WTC11 (cell line): ENCODE results near the gene NSD1. TPM values are rescaled to one million over a fixed set of nuclear protein-coding genes. Genes with fewer than 3 reads are reported as not detected.

Source experiments
- ATAC-seq: fragments of 200-7000 bp; cut with Tn5 transposase; 2 replicates; pipeline ENCODE4 v1.10.0; 2021; ENCODE audit warnings: mild to moderate bottlenecking, moderate library complexity
- CTCF ChIA-PET: fragments of 300-600 bp; sonication (Branson Sonifier 250); formaldehyde crosslinking; loops from one replicate; lab custom pipeline; 2021; ENCODE audit warnings: antibody characterized with exemption; lab: Charles Lee
- POLR2A ChIA-PET: fragments of 350-600 bp; sonication (Branson Sonifier 250); formaldehyde crosslinking; loops from one replicate; lab custom pipeline; 2021; ENCODE audit warnings: antibody characterized with exemption; lab: Charles Lee
- DNase-seq: peaks from one replicate; pipeline ENCODE4 v3.0.0; 2021; ENCODE audit warnings: low spot score
- H3K27ac Mint-ChIP-seq: 2 replicates; pipeline ENCODE4 v1.8.0; 2021; ENCODE audit warnings: mixed read lengths
- H3K27me3 Mint-ChIP-seq: 2 replicates; pipeline ENCODE4 v1.8.0; 2021; ENCODE audit warnings: low read depth, mild to moderate bottlenecking, moderate library complexity, mixed read lengths
- H3K36me3 Mint-ChIP-seq: 2 replicates; pipeline ENCODE4 v1.8.0; 2021; ENCODE audit warnings: mixed read lengths
- H3K4me1 Mint-ChIP-seq: 2 replicates; pipeline ENCODE4 v1.8.0; 2022; ENCODE audit warnings: mixed read lengths
- H3K4me3 Mint-ChIP-seq: 2 replicates; pipeline ENCODE4 v1.8.0; 2021; ENCODE audit warnings: mild to moderate bottlenecking, moderate library complexity, mixed read lengths
- H3K9me3 Mint-ChIP-seq: 2 replicates; pipeline ENCODE4 v1.8.0; 2021; ENCODE audit warnings: mixed read lengths
- ATF1 ChIP-seq: sonication (generic); formaldehyde crosslinking; IDR thresholded peaks from 2 replicates; pipeline ENCODE4 v1.8.1; 2023; ENCODE audit warnings: mild to moderate bottlenecking, moderate library complexity, missing genetic modification reagents
- CBFB ChIP-seq: sonication (generic); formaldehyde crosslinking; IDR thresholded peaks from 2 replicates; pipeline ENCODE4 v1.8.1; 2022; ENCODE audit warnings: mild to moderate bottlenecking, low read depth, missing genetic modification reagents
- CREB1 ChIP-seq: sonication (generic); formaldehyde crosslinking; IDR thresholded peaks from 2 replicates; pipeline ENCODE4 v1.8.0; 2023; ENCODE audit warnings: mild to moderate bottlenecking, missing genetic modification reagents
- ELF4 ChIP-seq: sonication (generic); formaldehyde crosslinking; IDR thresholded peaks from 2 replicates; pipeline ENCODE4 v1.8.1; 2022; ENCODE audit warnings: low read depth, mild to moderate bottlenecking, moderate library complexity, missing genetic modification reagents
- ESRRA ChIP-seq: sonication (generic); formaldehyde crosslinking; IDR thresholded peaks from 2 replicates; pipeline ENCODE4 v1.8.1; 2022; ENCODE audit warnings: mild to moderate bottlenecking, missing genetic modification reagents, borderline replicate concordance
- FOXJ3 ChIP-seq: sonication (generic); formaldehyde crosslinking; IDR thresholded peaks from 2 replicates; pipeline ENCODE4 v1.9.0; 2021; ENCODE audit warnings: missing genetic modification reagents, mild to moderate bottlenecking, borderline replicate concordance
- GABPB1 ChIP-seq: sonication (generic); formaldehyde crosslinking; IDR thresholded peaks from 2 replicates; pipeline ENCODE4 v1.8.1; 2023; ENCODE audit warnings: mild to moderate bottlenecking, missing genetic modification reagents
- GTF2I ChIP-seq: fragments of 250-450 bp; sonication (Bioruptor Pico); conservative IDR thresholded peaks from 2 replicates; pipeline ENCODE4 v1.4.0; 2021; ENCODE audit warnings: mild to moderate bottlenecking
- IRF2 ChIP-seq: sonication (generic); formaldehyde crosslinking; IDR thresholded peaks from 2 replicates; pipeline ENCODE4 v1.8.0; 2022; ENCODE audit warnings: low read depth, missing genetic modification reagents, borderline replicate concordance
- JAZF1 ChIP-seq: fragments of 250-450 bp; sonication (Bioruptor Pico); IDR thresholded peaks from 2 replicates; pipeline ENCODE4 v1.9.0; 2021; ENCODE audit warnings: moderate library complexity, mild to moderate bottlenecking, inconsistent platforms
- KAT7 ChIP-seq: sonication (generic); formaldehyde crosslinking; IDR thresholded peaks from 2 replicates; pipeline ENCODE4 v1.8.1; 2023; ENCODE audit warnings: missing genetic modification reagents, mild to moderate bottlenecking, borderline replicate concordance
- MYBL2 ChIP-seq: sonication (generic); formaldehyde crosslinking; IDR thresholded peaks from 2 replicates; pipeline ENCODE4 v1.8.1; 2023; ENCODE audit warnings: mild to moderate bottlenecking, moderate library complexity, missing genetic modification reagents
- TP53 ChIP-seq: sonication (generic); formaldehyde crosslinking; IDR thresholded peaks from 2 replicates; pipeline ENCODE4 v1.8.1; 2023; ENCODE audit warnings: mild to moderate bottlenecking, missing genetic modification reagents
- total RNA-seq: library from RNA; stranded (reverse); gene quantifications from 3 replicates; pipeline ENCODE4 v1.2.3, GENCODE V29; 2021
- TF ChIP-seq, protein P1 (sequence below): fragments of 250-450 bp; sonication (Bioruptor Pico); IDR thresholded peaks from 2 replicates; pipeline ENCODE4 v1.9.0; 2021; ENCODE audit warnings: mild to moderate bottlenecking
- TF ChIP-seq, protein P2 (sequence below): sonication (generic); formaldehyde crosslinking; IDR thresholded peaks from 2 replicates; pipeline ENCODE4 v1.8.0; 2022; ENCODE audit warnings: mild to moderate bottlenecking, missing genetic modification reagents
- TF ChIP-seq, protein P3 (sequence below): sonication (generic); formaldehyde crosslinking; IDR thresholded peaks from 2 replicates; pipeline ENCODE4 v1.8.0; 2023; ENCODE audit warnings: missing genetic modification reagents
- TF ChIP-seq, protein P4 (sequence below): sonication (generic); formaldehyde crosslinking; IDR thresholded peaks from 2 replicates; pipeline ENCODE4 v1.8.0; 2023; ENCODE audit warnings: mild to moderate bottlenecking, missing genetic modification reagents
- TF ChIP-seq, protein P5 (sequence below): fragments of 250-450 bp; sonication (Bioruptor Pico); IDR thresholded peaks from 2 replicates; pipeline ENCODE4 v1.8.0; 2021; ENCODE audit warnings: mild to moderate bottlenecking
- TF ChIP-seq, protein P6 (sequence below): fragments of 200-600 bp; IDR thresholded peaks from 2 replicates; pipeline ENCODE4 v1.8.0; 2022; ENCODE audit warnings: antibody characterized with exemption

NSD1 gene
- total RNA-seq, 1 experiment from 2014 or later: 148 TPM

DNA sequence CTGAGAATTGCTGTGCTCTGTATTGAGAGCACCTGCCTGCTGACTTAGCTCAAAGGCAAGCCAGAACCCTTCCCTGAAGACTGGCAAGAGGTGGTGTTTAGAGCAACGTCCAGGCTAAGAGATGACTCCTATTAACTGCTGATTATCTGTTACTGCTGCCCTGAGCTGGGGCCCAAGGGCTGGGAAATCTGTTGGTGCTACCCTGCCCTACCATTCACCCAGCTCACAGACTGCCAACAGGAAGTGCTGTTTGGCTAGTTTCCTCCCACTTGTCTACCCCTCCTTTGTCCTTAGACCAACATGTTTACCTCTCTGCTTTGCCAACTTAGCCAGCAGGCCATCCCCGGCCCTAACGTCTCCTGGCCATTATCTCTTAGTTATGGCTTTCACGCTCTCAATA, 163.0 kb downstream of the NSD1 start:
- POLR2A ChIA-PET: no interaction called here
- TF ChIP-seq CBFB (CRISPR knock-in tag): no peak
- TF ChIP-seq CREB1 (CRISPR knock-in tag): no peak
- no peak for TF ChIP-seq ATF1 (CRISPR knock-in tag)
- TF ChIP-seq GABPB1 (CRISPR knock-in tag): no peak
- TF ChIP-seq, protein P1, sequence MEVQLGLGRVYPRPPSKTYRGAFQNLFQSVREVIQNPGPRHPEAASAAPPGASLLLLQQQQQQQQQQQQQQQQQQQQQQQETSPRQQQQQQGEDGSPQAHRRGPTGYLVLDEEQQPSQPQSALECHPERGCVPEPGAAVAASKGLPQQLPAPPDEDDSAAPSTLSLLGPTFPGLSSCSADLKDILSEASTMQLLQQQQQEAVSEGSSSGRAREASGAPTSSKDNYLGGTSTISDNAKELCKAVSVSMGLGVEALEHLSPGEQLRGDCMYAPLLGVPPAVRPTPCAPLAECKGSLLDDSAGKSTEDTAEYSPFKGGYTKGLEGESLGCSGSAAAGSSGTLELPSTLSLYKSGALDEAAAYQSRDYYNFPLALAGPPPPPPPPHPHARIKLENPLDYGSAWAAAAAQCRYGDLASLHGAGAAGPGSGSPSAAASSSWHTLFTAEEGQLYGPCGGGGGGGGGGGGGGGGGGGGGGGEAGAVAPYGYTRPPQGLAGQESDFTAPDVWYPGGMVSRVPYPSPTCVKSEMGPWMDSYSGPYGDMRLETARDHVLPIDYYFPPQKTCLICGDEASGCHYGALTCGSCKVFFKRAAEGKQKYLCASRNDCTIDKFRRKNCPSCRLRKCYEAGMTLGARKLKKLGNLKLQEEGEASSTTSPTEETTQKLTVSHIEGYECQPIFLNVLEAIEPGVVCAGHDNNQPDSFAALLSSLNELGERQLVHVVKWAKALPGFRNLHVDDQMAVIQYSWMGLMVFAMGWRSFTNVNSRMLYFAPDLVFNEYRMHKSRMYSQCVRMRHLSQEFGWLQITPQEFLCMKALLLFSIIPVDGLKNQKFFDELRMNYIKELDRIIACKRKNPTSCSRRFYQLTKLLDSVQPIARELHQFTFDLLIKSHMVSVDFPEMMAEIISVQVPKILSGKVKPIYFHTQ: no peak
- no peak for TF ChIP-seq TP53 (CRISPR knock-in tag)
- TF ChIP-seq GTF2I (CRISPR knock-in tag): no peak
- no peak for TF ChIP-seq ELF4 (CRISPR knock-in tag)
- TF ChIP-seq, protein P2, sequence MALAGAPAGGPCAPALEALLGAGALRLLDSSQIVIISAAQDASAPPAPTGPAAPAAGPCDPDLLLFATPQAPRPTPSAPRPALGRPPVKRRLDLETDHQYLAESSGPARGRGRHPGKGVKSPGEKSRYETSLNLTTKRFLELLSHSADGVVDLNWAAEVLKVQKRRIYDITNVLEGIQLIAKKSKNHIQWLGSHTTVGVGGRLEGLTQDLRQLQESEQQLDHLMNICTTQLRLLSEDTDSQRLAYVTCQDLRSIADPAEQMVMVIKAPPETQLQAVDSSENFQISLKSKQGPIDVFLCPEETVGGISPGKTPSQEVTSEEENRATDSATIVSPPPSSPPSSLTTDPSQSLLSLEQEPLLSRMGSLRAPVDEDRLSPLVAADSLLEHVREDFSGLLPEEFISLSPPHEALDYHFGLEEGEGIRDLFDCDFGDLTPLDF (CRISPR knock-in tag): no peak
- TF ChIP-seq, protein P3, sequence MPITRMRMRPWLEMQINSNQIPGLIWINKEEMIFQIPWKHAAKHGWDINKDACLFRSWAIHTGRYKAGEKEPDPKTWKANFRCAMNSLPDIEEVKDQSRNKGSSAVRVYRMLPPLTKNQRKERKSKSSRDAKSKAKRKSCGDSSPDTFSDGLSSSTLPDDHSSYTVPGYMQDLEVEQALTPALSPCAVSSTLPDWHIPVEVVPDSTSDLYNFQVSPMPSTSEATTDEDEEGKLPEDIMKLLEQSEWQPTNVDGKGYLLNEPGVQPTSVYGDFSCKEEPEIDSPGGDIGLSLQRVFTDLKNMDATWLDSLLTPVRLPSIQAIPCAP (CRISPR knock-in tag): no peak
- TF ChIP-seq KAT7 (CRISPR knock-in tag): no peak
- TF ChIP-seq, protein P4, sequence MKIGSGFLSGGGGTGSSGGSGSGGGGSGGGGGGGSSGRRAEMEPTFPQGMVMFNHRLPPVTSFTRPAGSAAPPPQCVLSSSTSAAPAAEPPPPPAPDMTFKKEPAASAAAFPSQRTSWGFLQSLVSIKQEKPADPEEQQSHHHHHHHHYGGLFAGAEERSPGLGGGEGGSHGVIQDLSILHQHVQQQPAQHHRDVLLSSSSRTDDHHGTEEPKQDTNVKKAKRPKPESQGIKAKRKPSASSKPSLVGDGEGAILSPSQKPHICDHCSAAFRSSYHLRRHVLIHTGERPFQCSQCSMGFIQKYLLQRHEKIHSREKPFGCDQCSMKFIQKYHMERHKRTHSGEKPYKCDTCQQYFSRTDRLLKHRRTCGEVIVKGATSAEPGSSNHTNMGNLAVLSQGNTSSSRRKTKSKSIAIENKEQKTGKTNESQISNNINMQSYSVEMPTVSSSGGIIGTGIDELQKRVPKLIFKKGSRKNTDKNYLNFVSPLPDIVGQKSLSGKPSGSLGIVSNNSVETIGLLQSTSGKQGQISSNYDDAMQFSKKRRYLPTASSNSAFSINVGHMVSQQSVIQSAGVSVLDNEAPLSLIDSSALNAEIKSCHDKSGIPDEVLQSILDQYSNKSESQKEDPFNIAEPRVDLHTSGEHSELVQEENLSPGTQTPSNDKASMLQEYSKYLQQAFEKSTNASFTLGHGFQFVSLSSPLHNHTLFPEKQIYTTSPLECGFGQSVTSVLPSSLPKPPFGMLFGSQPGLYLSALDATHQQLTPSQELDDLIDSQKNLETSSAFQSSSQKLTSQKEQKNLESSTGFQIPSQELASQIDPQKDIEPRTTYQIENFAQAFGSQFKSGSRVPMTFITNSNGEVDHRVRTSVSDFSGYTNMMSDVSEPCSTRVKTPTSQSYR (CRISPR knock-in tag): no peak
- TF ChIP-seq, protein P5, sequence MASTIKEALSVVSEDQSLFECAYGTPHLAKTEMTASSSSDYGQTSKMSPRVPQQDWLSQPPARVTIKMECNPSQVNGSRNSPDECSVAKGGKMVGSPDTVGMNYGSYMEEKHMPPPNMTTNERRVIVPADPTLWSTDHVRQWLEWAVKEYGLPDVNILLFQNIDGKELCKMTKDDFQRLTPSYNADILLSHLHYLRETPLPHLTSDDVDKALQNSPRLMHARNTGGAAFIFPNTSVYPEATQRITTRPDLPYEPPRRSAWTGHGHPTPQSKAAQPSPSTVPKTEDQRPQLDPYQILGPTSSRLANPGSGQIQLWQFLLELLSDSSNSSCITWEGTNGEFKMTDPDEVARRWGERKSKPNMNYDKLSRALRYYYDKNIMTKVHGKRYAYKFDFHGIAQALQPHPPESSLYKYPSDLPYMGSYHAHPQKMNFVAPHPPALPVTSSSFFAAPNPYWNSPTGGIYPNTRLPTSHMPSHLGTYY (CRISPR knock-in tag): no peak
- no peak for TF ChIP-seq FOXJ3 (CRISPR knock-in tag)
- TF ChIP-seq JAZF1 (CRISPR knock-in tag): no peak
- no peak for TF ChIP-seq MYBL2
- TF ChIP-seq ESRRA: no peak
- TF ChIP-seq IRF2: no peak
- TF ChIP-seq, protein P6, sequence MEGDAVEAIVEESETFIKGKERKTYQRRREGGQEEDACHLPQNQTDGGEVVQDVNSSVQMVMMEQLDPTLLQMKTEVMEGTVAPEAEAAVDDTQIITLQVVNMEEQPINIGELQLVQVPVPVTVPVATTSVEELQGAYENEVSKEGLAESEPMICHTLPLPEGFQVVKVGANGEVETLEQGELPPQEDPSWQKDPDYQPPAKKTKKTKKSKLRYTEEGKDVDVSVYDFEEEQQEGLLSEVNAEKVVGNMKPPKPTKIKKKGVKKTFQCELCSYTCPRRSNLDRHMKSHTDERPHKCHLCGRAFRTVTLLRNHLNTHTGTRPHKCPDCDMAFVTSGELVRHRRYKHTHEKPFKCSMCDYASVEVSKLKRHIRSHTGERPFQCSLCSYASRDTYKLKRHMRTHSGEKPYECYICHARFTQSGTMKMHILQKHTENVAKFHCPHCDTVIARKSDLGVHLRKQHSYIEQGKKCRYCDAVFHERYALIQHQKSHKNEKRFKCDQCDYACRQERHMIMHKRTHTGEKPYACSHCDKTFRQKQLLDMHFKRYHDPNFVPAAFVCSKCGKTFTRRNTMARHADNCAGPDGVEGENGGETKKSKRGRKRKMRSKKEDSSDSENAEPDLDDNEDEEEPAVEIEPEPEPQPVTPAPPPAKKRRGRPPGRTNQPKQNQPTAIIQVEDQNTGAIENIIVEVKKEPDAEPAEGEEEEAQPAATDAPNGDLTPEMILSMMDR: no peak
- CTCF ChIA-PET: interaction anchor here (0.8 to 4.7 kb wide), 3 partner anchors 13 to 225 kb away, joined by 3 to 36 read pairs (median 9); no protein-coding TSS in a partner anchor
- Mint-ChIP-seq H3K36me3 (peaks cover 45% of the 10 kb centered on the region), H3K27ac (no peak overlapping the region; the same call in 1 of the 2 replicates), H3K4me3 (no peak overlapping the region), H3K27me3 (no peaks in the 10 kb centered on the region), H3K4me1 (peaks cover 33% of the 10 kb centered on the region), H3K9me3 (no peaks in the 10 kb centered on the region)
- ATAC-seq (no peak), DNase-seq (no peak)
